HL-60/S4 treated with retinoic acid at 250 ng/mL for 4 days and 3 days (cell line): ENCODE measurements around the gene NCKAP5.

Experiments used
- in situ Hi-C: fragments of 300-500 bp; cut with MboI; formaldehyde crosslinking; loops from 2 replicates; pipeline ENCODE4 v1.7.0; 2022; ENCODE audit warnings: low sequenced_read_pairs

Gene NCKAP5

GRCh38 chr2:133498662-133499585, 69.3 kb downstream of the NCKAP5 start:
- in situ Hi-C loops = no loop called here

GRCh38 chr2:133497951-133498565, 70.2 kb downstream of the NCKAP5 start:
- in situ Hi-C loops = no loop called here

GRCh38 chr2:133497270-133497893, 70.9 kb downstream of the NCKAP5 start:
- in situ Hi-C loops = no loop called here

GRCh38 chr2:133496501-133497269, 71.6 kb downstream of the NCKAP5 start:
- in situ Hi-C loops = no loop called here

- in situ Hi-C loops = no loop called here
Observed at GRCh38 chr2:133495226-133495625, 73.0 kb downstream of the NCKAP5 start.

- in situ Hi-C loops = no loop called here
Observed at GRCh38 chr2:133492719-133493380, 75.4 kb downstream of the NCKAP5 start.

- in situ Hi-C loops = no loop called here
Observed at GRCh38 chr2:133490411-133490980, 77.8 kb downstream of the NCKAP5 start.

GRCh38 chr2:133489641-133490410, 78.4 kb downstream of the NCKAP5 start:
- in situ Hi-C loops = no loop called here

- in situ Hi-C loops = no loop called here
Observed at GRCh38 chr2:133489146-133489545, 79.1 kb downstream of the NCKAP5 start.

GRCh38 chr2:133486771-133487191, 81.5 kb downstream of the NCKAP5 start:
- in situ Hi-C loops = no loop called here

- in situ Hi-C loops = no loop called here
Observed at GRCh38 chr2:133485868-133486267, 82.4 kb downstream of the NCKAP5 start.

- in situ Hi-C loops = no loop called here
Observed at GRCh38 chr2:133484784-133485183, 83.5 kb downstream of the NCKAP5 start.

GRCh38 chr2:133484106-133484505, 84.2 kb downstream of the NCKAP5 start:
- in situ Hi-C loops = no loop called here

GRCh38 chr2:133483181-133483580, 85.1 kb downstream of the NCKAP5 start:
- in situ Hi-C loops = no loop called here

- in situ Hi-C loops = no loop called here
Observed at GRCh38 chr2:133480707-133481429, 87.4 kb downstream of the NCKAP5 start.

- in situ Hi-C loops = no loop called here
Observed at GRCh38 chr2:133477616-133477990, 90.7 kb downstream of the NCKAP5 start.

GRCh38 chr2:133476931-133477615, 91.2 kb downstream of the NCKAP5 start:
- in situ Hi-C loops = no loop called here

GRCh38 chr2:133476286-133476685, 92.0 kb downstream of the NCKAP5 start:
- in situ Hi-C loops = no loop called here
